HL-60 (cell line): ENCODE data around the gene EVI5.
"Not testable (repeated sequence)": the region's sequence is repeated elsewhere in the genome, so short reads cannot be mapped to it uniquely, and the experiment has no call there.

Experiments
- DNase-seq, 2 experiments: peaks; one replicate each; pipeline ENCODE4 v3.0.0-alpha.2; 2010 to 2020; ENCODE audit warnings: low read depth in 1 of 2, low spot score in 1 of 2
- H3K27ac ChIP-seq: fragments of 250-450 bp; sonication (Bioruptor Pico); replicated peaks from 2 replicates; pipeline ENCODE4 v1.5.1; 2020; ENCODE audit warnings: mild to moderate bottlenecking, moderate library complexity
- H3K27me3 ChIP-seq: fragments of 250-450 bp; sonication (Bioruptor Pico); 2 replicates; pipeline ENCODE4 v1.5.1; 2021; ENCODE audit warnings: mild to moderate bottlenecking, moderate library complexity; ENCODE audit not compliant: insufficient read depth, poor library complexity, severe bottlenecking
- H3K4me3 ChIP-seq: replicated peaks from 2 replicates; pipeline ENCODE4 v1.5.1; 2011; ENCODE audit warnings: mild to moderate bottlenecking, control low read depth, low read length; ENCODE audit not compliant: insufficient read depth
- CTCF ChIP-seq: IDR thresholded peaks from one replicate; pipeline ENCODE4 v1.5.1; 2011; ENCODE audit warnings: low read length, control low read depth, inconsistent platforms; ENCODE audit not compliant: insufficient read depth
- GABPA ChIP-seq: IDR thresholded peaks from 2 replicates; pipeline ENCODE4 v1.6.1; 2012; ENCODE audit warnings: low read depth
- POLR2AphosphoS5 ChIP-seq: IDR thresholded peaks from 2 replicates; pipeline ENCODE4 v1.6.1; 2012; ENCODE audit warnings: low read depth
- REST ChIP-seq: IDR thresholded peaks from 2 replicates; pipeline ENCODE4 v1.6.1; 2012; ENCODE audit warnings: low read depth; ENCODE audit not compliant: insufficient replicate concordance
- SPI1 ChIP-seq: IDR thresholded peaks from 2 replicates; pipeline ENCODE4 v1.6.1; 2012; ENCODE audit warnings: low read depth, mild to moderate bottlenecking, borderline replicate concordance

Gene EVI5

GRCh38 chr1:92739669-92740524 is 45.0 kb downstream of the EVI5 start:
- Histone ChIP-seq H3K27me3 (no peaks in the 10 kb centered on the region), H3K4me3 (no peak overlapping the region), H3K27ac (no peak overlapping the region)
- no peak for DNase-seq
- TF ChIP-seq POLR2AphosphoS5 (no peak), CTCF (no peak), SPI1 (no peak), GABPA (no peak), REST (no peak)

- Histone ChIP-seq H3K4me3 (no peak overlapping the region), H3K27ac (no peak overlapping the region), H3K27me3 (no peaks in the 10 kb centered on the region)
- peak in 1 of 2 experiments; percentile 24 for DNase-seq
- TF ChIP-seq REST = no peak
- TF ChIP-seq GABPA = no peak
- TF ChIP-seq SPI1 = no peak
- TF ChIP-seq POLR2AphosphoS5 = no peak
- no peak for TF ChIP-seq CTCF
Measured at GRCh38 chr1:92736395-92736794, 48.5 kb downstream of the EVI5 start.

GRCh38 chr1:92730476-92730875 is 54.4 kb downstream of the EVI5 start:
- H3K27ac ChIP-seq = no peak overlapping the region
- DNase-seq = peak in 1 of 2 experiments; percentile 33

GRCh38 chr1:92728697-92729096 is 56.2 kb downstream of the EVI5 start:
- DNase-seq = peak; percentile 57 to 83
- no peaks in the 10 kb centered on the region for H3K27me3 ChIP-seq
- no peak overlapping the region for H3K27ac ChIP-seq
- no peak overlapping the region for H3K4me3 ChIP-seq
- no peak for TF ChIP-seq CTCF
- no peak for TF ChIP-seq REST
- no peak for TF ChIP-seq SPI1
- peak; percentile 29; the same call in 1 of the 2 replicates for TF ChIP-seq POLR2AphosphoS5

More at GRCh38 chr1:92730476-92730875, 54.4 kb downstream of the EVI5 start:
- Histone ChIP-seq H3K27me3 (no peaks in the 10 kb centered on the region), H3K4me3 (no peak overlapping the region)
- TF ChIP-seq SPI1 (peak; percentile 36; the same call in 1 of the 2 replicates), POLR2AphosphoS5 (no peak)

GRCh38 chr1:92723713-92724112 is 61.2 kb downstream of the EVI5 start:
- not testable (repeated sequence) for H3K27ac ChIP-seq, H3K4me3 ChIP-seq, H3K27me3 ChIP-seq, DNase-seq
